PC-3 (cell line): ENCODE measurements around the gene ACOT11.

ENCODE experiments used
- EZH2 ChIP-seq: fragments of 300-600 bp; sonication (generic); IDR thresholded peaks from one replicate; pipeline ENCODE4 v1.6.1; 2017; ENCODE audit warnings: antibody characterized with exemption, mild to moderate bottlenecking, low read length; ENCODE audit not compliant: unreplicated experiment
- EZH2phosphoT487 ChIP-seq: fragments of 300-600 bp; sonication (generic); IDR thresholded peaks from 2 replicates; pipeline ENCODE4 v1.6.1; 2018; ENCODE audit warnings: mild to moderate bottlenecking, antibody characterized with exemption, low read length, borderline replicate concordance
- TF ChIP-seq, protein P1 (sequence below): fragments of 300-600 bp; sonication (generic); conservative IDR thresholded peaks from 2 replicates; pipeline ENCODE4 v1.5.1; 2017; ENCODE audit warnings: antibody characterized with exemption, low read depth, mild to moderate bottlenecking, low read length

- TF ChIP-seq, protein P1, sequence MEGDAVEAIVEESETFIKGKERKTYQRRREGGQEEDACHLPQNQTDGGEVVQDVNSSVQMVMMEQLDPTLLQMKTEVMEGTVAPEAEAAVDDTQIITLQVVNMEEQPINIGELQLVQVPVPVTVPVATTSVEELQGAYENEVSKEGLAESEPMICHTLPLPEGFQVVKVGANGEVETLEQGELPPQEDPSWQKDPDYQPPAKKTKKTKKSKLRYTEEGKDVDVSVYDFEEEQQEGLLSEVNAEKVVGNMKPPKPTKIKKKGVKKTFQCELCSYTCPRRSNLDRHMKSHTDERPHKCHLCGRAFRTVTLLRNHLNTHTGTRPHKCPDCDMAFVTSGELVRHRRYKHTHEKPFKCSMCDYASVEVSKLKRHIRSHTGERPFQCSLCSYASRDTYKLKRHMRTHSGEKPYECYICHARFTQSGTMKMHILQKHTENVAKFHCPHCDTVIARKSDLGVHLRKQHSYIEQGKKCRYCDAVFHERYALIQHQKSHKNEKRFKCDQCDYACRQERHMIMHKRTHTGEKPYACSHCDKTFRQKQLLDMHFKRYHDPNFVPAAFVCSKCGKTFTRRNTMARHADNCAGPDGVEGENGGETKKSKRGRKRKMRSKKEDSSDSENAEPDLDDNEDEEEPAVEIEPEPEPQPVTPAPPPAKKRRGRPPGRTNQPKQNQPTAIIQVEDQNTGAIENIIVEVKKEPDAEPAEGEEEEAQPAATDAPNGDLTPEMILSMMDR, result no peak
- TF ChIP-seq EZH2 (no peak), EZH2phosphoT487 (no peak)
Measured at GRCh38 chr1:54574158-54574778, 26.2 kb downstream of the ACOT11 start.
